Epithelial cell of proximal tubule (primary cell): ENCODE results near the gene SLC25A30. TPM values are rescaled to one million over a fixed set of nuclear protein-coding genes. Genes with fewer than 3 reads are reported as not detected.

Experiments used
- DNase-seq: peaks from one replicate; pipeline ENCODE4 v3.0.0-alpha.2; 2011; ENCODE audit warnings: low read depth
- H3K4me3 ChIP-seq: 2 replicates; pipeline ENCODE4 v1.5.1; 2011; ENCODE audit warnings: low read depth, mild to moderate bottlenecking, low read length
- CTCF ChIP-seq: conservative IDR thresholded peaks from 2 replicates; pipeline ENCODE4 v1.5.1; 2012; ENCODE audit warnings: low read depth, mild to moderate bottlenecking, low read length
- total RNA-seq: library from RNA; depleted of rRNA; stranded (reverse); fragments of >200 nt; gene quantifications from 2 replicates; pipeline ENCODE4 v1.2.3, GENCODE V29; 2015

Gene SLC25A30
- total RNA-seq, 1 donor from 2014 or later: 4.7 TPM

GRCh38 chr13:45451282-45451681, 33.1 kb upstream of the SLC25A30 start:
- no peak overlapping the region for H3K4me3 ChIP-seq
- TF ChIP-seq CTCF: no peak

DNA sequence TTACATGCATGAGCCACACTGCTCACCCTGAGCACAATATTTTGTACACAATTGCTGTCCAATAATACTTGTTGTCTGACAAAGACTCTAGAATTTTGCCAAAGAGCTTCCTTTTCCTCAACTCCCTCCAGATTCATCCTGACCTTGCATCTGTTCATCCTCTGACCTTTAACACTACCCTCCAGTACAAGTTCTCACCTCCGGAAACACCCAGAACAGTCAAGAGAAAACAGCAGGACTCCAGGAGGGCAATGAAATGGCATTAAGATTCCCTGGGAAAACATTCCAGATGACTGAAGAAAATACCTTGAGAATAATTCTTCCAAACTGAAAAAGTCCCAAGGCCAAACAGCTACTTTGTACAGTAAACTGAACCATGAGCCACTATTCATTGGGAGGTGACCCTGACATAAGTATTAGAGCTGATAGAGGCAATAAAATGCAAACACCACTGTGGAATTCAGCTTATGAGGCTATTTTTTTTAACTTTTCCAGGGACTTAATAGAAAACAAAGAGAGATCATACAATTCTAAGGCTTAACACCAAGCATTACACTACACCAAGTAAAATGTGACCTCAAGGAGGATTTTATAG, 30.9 kb upstream of the SLC25A30 start:
- TF ChIP-seq CTCF: no peak
- DNase-seq: no peak

More at GRCh38 chr13:45451282-45451681, 33.1 kb upstream of the SLC25A30 start:
- DNase-seq: no peak

DNA sequence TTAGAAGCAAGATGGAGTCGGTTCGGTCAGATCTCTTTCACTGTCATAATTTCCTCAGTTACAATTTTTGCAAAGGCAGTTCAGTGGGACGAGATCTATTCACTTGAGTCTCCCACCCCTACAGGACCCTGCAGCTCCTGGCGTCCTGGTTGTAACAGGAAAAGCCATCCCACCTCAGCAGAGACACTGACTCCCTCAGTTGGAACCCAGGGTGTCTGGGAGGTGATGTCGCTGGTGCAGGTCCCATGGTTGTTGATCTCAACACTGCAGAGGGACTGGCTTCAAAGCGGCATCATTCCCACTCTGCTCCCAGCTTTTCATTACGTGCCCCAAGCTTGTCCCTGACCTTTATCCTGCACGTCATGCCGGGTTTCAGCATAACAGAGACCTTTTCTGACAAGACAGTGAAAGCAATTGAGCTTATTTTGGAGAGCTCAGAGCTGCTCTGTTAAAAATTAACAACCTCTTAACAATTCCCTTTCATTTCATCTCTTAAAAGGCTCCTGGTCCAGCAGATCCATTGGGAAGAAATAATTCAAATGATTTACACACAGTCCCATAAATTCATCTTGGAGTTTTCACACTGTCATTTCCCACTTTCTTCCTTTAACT, 29.0 kb upstream of the SLC25A30 start:
- TF ChIP-seq CTCF: no peak
- no peak for DNase-seq
- no peak overlapping the region for H3K4me3 ChIP-seq

More for the DNA sequence above, 30.9 kb upstream of the SLC25A30 start:
- no peak overlapping the region for H3K4me3 ChIP-seq

DNA sequence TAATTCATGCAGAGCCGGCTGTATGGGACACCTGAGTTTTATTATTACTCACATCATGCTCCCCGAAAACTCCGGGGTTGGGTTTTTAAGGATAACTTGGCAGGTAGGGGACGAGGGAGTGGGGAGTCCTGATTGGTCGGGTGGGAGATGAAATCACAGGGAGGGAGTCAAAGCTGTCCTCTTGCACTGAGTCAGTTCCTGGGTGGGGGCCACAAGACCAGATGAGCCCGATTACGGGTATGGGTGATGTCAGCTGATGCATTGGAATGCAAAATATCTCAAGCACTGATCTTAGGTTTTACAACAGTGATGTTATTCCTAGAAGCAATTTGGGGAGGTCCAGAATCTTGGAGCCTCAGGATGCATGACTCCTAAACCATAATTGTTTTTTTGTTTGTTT, 28.0 kb upstream of the SLC25A30 start:
- TF ChIP-seq CTCF: no peak
- no peak overlapping the region for H3K4me3 ChIP-seq
- no peak for DNase-seq

DNA sequence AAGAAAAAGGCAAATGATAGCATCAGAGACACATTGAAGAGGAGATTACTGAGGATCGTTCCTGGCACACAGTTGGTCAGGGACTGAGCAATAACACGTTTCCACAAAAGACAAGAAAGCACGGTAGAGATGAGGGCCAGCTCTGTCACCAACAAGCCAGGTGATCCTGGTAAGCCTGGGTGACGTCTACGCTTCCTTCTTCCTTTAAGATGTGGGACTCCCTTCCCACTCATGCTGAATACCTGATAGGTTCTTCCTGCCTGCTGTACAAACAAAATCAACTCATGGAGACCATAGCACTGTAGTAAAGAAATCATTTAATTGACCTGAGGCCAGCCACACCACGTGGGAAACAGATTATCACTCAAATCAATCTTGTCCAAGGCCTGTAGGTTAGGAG, 26.9 kb upstream of the SLC25A30 start:
- H3K4me3 ChIP-seq: no peak overlapping the region
- no peak for TF ChIP-seq CTCF

DNA sequence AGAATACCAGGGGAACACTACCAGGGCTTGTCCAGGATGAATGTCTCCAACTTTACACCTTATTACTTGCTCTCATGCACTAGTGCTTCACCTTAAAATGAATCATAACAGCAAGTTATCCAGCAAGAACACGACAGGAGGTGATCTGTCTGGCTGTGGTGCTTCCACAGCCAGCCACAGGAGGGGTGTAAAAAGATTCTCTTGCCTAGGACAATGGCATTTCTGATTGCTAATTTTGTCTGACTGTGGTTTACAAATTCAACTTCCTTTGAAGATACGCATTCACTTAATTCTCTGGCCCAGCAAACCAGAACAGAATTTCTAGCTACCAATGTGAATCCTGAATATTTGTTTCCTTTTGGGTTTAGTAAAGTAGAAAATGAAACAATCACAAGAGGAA, 23.5 kb upstream of the SLC25A30 start:
- no peak overlapping the region for H3K4me3 ChIP-seq
- DNase-seq: no peak
- TF ChIP-seq CTCF: peak; percentile 69

More for the DNA sequence above, 26.9 kb upstream of the SLC25A30 start:
- no peak for DNase-seq
